Loucy (cell line): Measurements from ENCODE around the gene ASH1L.

Experiments used
- H2AFZ ChIP-seq: fragments of 200-600 bp; sonication (generic); 2 replicates; pipeline ENCODE4 v1.6.0; 2016; ENCODE audit warnings: antibody characterized with exemption, mild to moderate bottlenecking, low read length, moderate library complexity
- H3F3A ChIP-seq: fragments of 200-600 bp; 2 replicates; pipeline ENCODE4 v1.6.0; 2016; ENCODE audit warnings: antibody characterized with exemption, low read depth, mild to moderate bottlenecking
- H3K27me3 ChIP-seq: fragments of 200-600 bp; sonication (generic); 2 replicates; pipeline ENCODE4 v1.6.1; 2014; ENCODE audit warnings: low read length, mild to moderate bottlenecking; ENCODE audit not compliant: insufficient read depth, poor library complexity, severe bottlenecking
- H3K36me3 ChIP-seq: fragments of 200-600 bp; sonication (generic); 2 replicates; pipeline ENCODE4 v1.6.1; 2016; ENCODE audit warnings: low read length; ENCODE audit not compliant: insufficient read depth
- H3K4me1 ChIP-seq: fragments of 200-600 bp; sonication (generic); 2 replicates; pipeline ENCODE4 v1.5.1; 2014; ENCODE audit warnings: low read length, mild to moderate bottlenecking; ENCODE audit not compliant: insufficient read depth, poor library complexity, severe bottlenecking
- H3K4me2 ChIP-seq: fragments of 200-600 bp; sonication (generic); 2 replicates; pipeline ENCODE4 v1.6.0; 2014; ENCODE audit warnings: antibody characterized with exemption, low read length, low read depth, mild to moderate bottlenecking; ENCODE audit not compliant: poor library complexity, severe bottlenecking
- H3K4me3 ChIP-seq: fragments of 200-600 bp; sonication (generic); 2 replicates; pipeline ENCODE4 v1.5.1; 2014; ENCODE audit warnings: low read length, mild to moderate bottlenecking, mixed read lengths; ENCODE audit not compliant: poor library complexity, severe bottlenecking
- H3K79me2 ChIP-seq: fragments of 200-600 bp; sonication (generic); 2 replicates; pipeline ENCODE4 v1.6.1; 2014; ENCODE audit warnings: low read length; ENCODE audit not compliant: insufficient read depth
- H3K9ac ChIP-seq: fragments of 200-600 bp; sonication (generic); 2 replicates; pipeline ENCODE4 v1.6.0; 2014; ENCODE audit warnings: mild to moderate bottlenecking, low read depth, low read length, moderate library complexity; ENCODE audit not compliant: poor library complexity, severe bottlenecking
- H3K9me2 ChIP-seq: fragments of 200-600 bp; sonication (generic); replicated peaks from 2 replicates; pipeline ENCODE4 v1.6.1; 2016; ENCODE audit warnings: low read depth, low read length, mixed read lengths
- H3K9me3 ChIP-seq: fragments of 200-600 bp; sonication (generic); 2 replicates; pipeline ENCODE4 v1.6.1; 2014; ENCODE audit warnings: mild to moderate bottlenecking, antibody characterized with exemption, low read length, low read depth; ENCODE audit not compliant: insufficient read depth
- H4K20me1 ChIP-seq: fragments of 200-600 bp; sonication (generic); 2 replicates; pipeline ENCODE4 v1.6.0; 2014; ENCODE audit warnings: antibody characterized with exemption, low read length, mild to moderate bottlenecking; ENCODE audit not compliant: insufficient read depth, poor library complexity, severe bottlenecking
- CTCF ChIP-seq: fragments of 200-600 bp; sonication (generic); conservative IDR thresholded peaks from 2 replicates; pipeline ENCODE4 v1.5.1; 2014; ENCODE audit warnings: mild to moderate bottlenecking, antibody characterized with exemption, low read length
- EZH2phosphoT487 ChIP-seq: fragments of 200-600 bp; IDR thresholded peaks from 2 replicates; pipeline ENCODE4 v1.6.1; 2018; ENCODE audit warnings: antibody characterized with exemption, mild to moderate bottlenecking, moderate library complexity, borderline replicate concordance

The ASH1L gene

GRCh38 chr1:155300024-155300423 is 262.6 kb downstream of the ASH1L start:
- no peaks in the 10 kb centered on the region for H3F3A ChIP-seq
- H2AFZ ChIP-seq = no peak overlapping the region
- no peaks in the 10 kb centered on the region for H3K4me1 ChIP-seq
- no peaks in the 10 kb centered on the region for H3K9me3 ChIP-seq
- H3K27me3 ChIP-seq = no peaks in the 10 kb centered on the region
- no peak overlapping the region for H3K4me3 ChIP-seq
- no peaks in the 10 kb centered on the region for H4K20me1 ChIP-seq
- no peaks in the 10 kb centered on the region for H3K36me3 ChIP-seq
- no peaks in the 10 kb centered on the region for H3K79me2 ChIP-seq
- TF ChIP-seq EZH2phosphoT487 = no peak
- TF ChIP-seq CTCF = no peak
- H3K9me2 ChIP-seq = no peaks in the 10 kb centered on the region
- H3K9ac ChIP-seq = no peak overlapping the region
- no peak overlapping the region for H3K4me2 ChIP-seq

GRCh38 chr1:155297384-155297783 is 265.2 kb downstream of the ASH1L start:
- Histone ChIP-seq H3K9me3 (no peaks in the 10 kb centered on the region), H2AFZ (no peak overlapping the region), H3K4me2 (no peak overlapping the region), H3K9ac (no peak overlapping the region), H3K4me1 (no peaks in the 10 kb centered on the region), H3K9me2 (no peaks in the 10 kb centered on the region), H3K27me3 (no peaks in the 10 kb centered on the region), H4K20me1 (no peaks in the 10 kb centered on the region), H3K36me3 (no peaks in the 10 kb centered on the region), H3F3A (no peaks in the 10 kb centered on the region), H3K4me3 (no peak overlapping the region), H3K79me2 (no peaks in the 10 kb centered on the region)
- TF ChIP-seq CTCF = no peak
- TF ChIP-seq EZH2phosphoT487 = no peak

- no peaks in the 10 kb centered on the region for H3F3A ChIP-seq
- no peaks in the 10 kb centered on the region for H3K27me3 ChIP-seq
- no peaks in the 10 kb centered on the region for H3K36me3 ChIP-seq
- H2AFZ ChIP-seq = no peak overlapping the region
- H3K4me2 ChIP-seq = no peak overlapping the region
- H4K20me1 ChIP-seq = no peaks in the 10 kb centered on the region
- H3K9ac ChIP-seq = no peak overlapping the region
- TF ChIP-seq CTCF = no peak
- TF ChIP-seq EZH2phosphoT487 = no peak
- H3K4me3 ChIP-seq = no peak overlapping the region
- no peaks in the 10 kb centered on the region for H3K9me2 ChIP-seq
- H3K9me3 ChIP-seq = no peaks in the 10 kb centered on the region
- no peaks in the 10 kb centered on the region for H3K4me1 ChIP-seq
- H3K79me2 ChIP-seq = no peaks in the 10 kb centered on the region
These were observed 265.9 kb downstream of the ASH1L start for GRCh38 chr1:155296661-155297060.
